BLaER1 treated with 17β-estradiol and CSF1 and Interleukin-3, amounts not matched to agents 10 nM and 100 nM (cell line): ENCODE measurements around the gene ZDBF2.

Experiments used
- H3K27ac ChIP-seq, 11 experiments: shearing (Covaris generic); formaldehyde crosslinking; 2 replicates each; pipeline ENCODE4 v1.8.1; 2022
- H3K27me3 ChIP-seq, 11 experiments: shearing (Covaris generic); formaldehyde crosslinking; 2 replicates each; pipeline ENCODE4 v1.8.1; 2022
- H3K36me3 ChIP-seq, 11 experiments: shearing (Covaris generic); formaldehyde crosslinking; 2 replicates each; pipeline ENCODE4 v1.8.1; 2022
- H3K4me1 ChIP-seq, 10 experiments: shearing (Covaris generic); formaldehyde crosslinking; 2 replicates each; pipeline ENCODE4 v1.8.1; 2022
- H3K4me2 ChIP-seq, 11 experiments: shearing (Covaris generic); formaldehyde crosslinking; 2 replicates each; pipeline ENCODE4 v1.8.1; 2022
- H3K4me3 ChIP-seq, 10 experiments: shearing (Covaris generic); formaldehyde crosslinking; 2 replicates each; pipeline ENCODE4 v1.8.1; 2022
- H3K9ac ChIP-seq, 11 experiments: shearing (Covaris generic); formaldehyde crosslinking; 2 replicates each; pipeline ENCODE4 v1.8.1; 2022
- H3K9me3 ChIP-seq, 11 experiments: shearing (Covaris generic); formaldehyde crosslinking; replicated peaks in 1 of 11; 2 replicates each; pipeline ENCODE4 v1.8.1; 2022
- H4K20me1 ChIP-seq, 11 experiments: shearing (Covaris generic); formaldehyde crosslinking; 2 replicates each; pipeline ENCODE4 v1.8.1; 2022
- Cebpa-rat ChIP-seq, 11 experiments: shearing (Covaris generic); IDR thresholded peaks; 2 replicates each; pipeline ENCODE4 v1.8.1; 2022

ZDBF2 gene

DNA sequence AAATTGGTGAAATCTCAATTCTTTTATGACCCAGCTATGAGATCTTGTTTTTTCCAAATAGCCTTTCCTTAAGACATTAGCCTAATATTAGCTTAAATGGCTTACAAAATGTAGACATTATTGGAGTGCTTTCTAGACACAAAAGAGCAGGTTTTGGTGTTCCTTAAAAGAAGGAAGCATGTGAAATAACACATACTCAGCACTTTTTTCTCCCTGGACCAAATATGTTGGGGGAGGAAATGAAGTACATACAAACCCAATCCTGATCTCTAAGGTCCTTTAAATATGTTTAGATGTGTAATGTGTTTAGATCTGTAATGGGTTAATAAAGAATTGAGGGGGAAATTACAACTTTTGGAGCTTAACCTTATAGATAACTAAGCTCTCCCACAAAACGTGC, 3.4 kb upstream of the ZDBF2 start:
- Histone ChIP-seq H3K27me3 (peaks cover 0 to 35% (median 16%) of the 10 kb centered on the region in 11 experiments; a peak in 11 of 22 replicates), H3K9me3 (peaks cover 6 to 11% (median 9%) of the 10 kb centered on the region in 11 experiments; a peak in 18 of 22 replicates), H3K4me1 (peaks cover 0 to 5% (median 1%) of the 10 kb centered on the region in 10 experiments; a peak in 7 of 20 replicates), H3K27ac (no peak overlapping the region), H3K4me2 (no peak overlapping the region), H4K20me1 (no peaks in the 10 kb centered on the region), H3K9ac (no peak overlapping the region), H3K36me3 (no peaks in the 10 kb centered on the region), H3K4me3 (no peak overlapping the region)
- TF ChIP-seq Cebpa-rat (IDR thresholded peaks at IDR 0.05) = no peak

DNA sequence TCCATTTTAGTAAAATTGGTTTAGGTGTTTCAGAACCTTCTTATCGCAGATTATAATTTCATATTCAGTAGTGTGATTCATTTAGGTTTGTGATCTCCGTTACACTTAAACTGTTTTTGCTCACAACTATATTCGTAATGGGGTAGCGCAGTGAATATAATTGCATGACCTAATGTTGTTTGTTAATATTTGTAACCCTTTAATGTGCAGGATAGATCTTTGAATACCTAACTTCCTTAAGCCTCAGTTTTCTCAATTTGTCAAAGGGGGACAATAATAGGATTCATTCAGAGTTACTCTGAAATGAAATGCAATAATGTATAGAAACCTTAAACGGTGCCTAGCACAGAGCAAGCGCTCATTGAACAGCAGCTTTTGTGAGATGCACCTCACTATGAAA, 558 bp upstream of the ZDBF2 start:
- Histone ChIP-seq H3K27me3 (peaks cover 0 to 16% (median 10%) of the 10 kb centered on the region in 11 experiments; a peak in 8 of 22 replicates), H3K4me1 (peaks cover 0 to 15% (median 9%) of the 10 kb centered on the region in 10 experiments; a peak in 8 of 20 replicates), H3K9me3 (peaks cover 6 to 11% (median 9%) of the 10 kb centered on the region in 11 experiments; a peak in 18 of 22 replicates), H3K36me3 (no peaks in the 10 kb centered on the region), H3K4me3 (peak overlapping the region; percentile 72 to 84 (median 78); a peak in 17 of 20 replicates), H3K9ac (peak overlapping the region in 7 of 11 experiments; percentile 79 to 87 (median 83); a peak in 7 of 22 replicates), H3K4me2 (peak overlapping the region; percentile 8 to 78 (median 72); a peak in 19 of 22 replicates), H3K27ac (no peak overlapping the region), H4K20me1 (no peaks in the 10 kb centered on the region)
- TF ChIP-seq Cebpa-rat (IDR thresholded peaks at IDR 0.05) = no peak

DNA sequence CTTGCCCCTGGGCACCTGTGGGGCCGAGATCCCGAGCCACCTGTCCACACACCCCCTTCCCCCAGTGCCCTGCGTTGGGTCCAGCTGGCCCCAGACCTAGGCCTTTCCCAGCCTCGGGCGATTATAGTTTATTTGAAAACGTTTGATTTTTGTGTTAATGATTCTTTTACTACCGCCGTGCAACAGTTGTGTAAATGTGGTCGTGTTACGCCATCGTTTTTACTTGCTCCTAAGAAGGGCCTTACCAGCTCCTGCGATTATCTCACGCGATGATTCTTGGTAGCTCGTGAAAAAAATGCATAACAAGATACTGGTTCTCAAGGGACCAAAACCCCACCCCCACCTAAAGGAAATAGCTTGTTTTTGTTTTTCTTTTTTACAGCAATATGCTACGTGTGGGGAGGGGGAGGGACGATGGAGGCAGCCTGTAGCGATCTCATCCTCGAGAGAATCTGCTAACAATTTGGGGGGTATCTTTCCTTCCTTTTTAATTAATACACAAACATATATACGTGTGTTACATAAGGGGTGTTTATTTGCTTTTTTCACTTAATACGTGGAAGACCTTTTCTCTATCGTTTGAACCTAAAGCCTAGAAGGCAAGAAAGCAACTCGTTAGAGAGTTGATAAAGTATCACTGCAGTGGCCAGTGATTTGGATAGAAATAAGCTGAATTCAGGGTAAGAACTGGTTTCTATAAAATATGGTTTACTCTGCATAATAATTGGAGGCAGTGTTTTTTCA, 1.0 kb downstream of the ZDBF2 start:
- Histone ChIP-seq H3K27me3 (peaks cover 0 to 11% (median 10%) of the 10 kb centered on the region in 11 experiments; a peak in 7 of 22 replicates), H3K4me2 (peak overlapping the region; percentile 63 to 78 (median 72)), H3K9me3 (peaks cover 6 to 11% (median 9%) of the 10 kb centered on the region in 11 experiments; a peak in 18 of 22 replicates), H3K4me1 (peaks cover 0 to 15% (median 9%) of the 10 kb centered on the region in 10 experiments; a peak in 8 of 20 replicates), H3K4me3 (peak overlapping the region; percentile 72 to 84 (median 78)), H3K9ac (peak overlapping the region; percentile 73 to 87 (median 83)), H3K27ac (peak overlapping the region; percentile 73 to 83 (median 77)), H4K20me1 (no peaks in the 10 kb centered on the region), H3K36me3 (no peaks in the 10 kb centered on the region)
- TF ChIP-seq Cebpa-rat (IDR thresholded peaks at IDR 0.05) = peak in 1 of 11 experiments; percentile 39; a peak in 1 of 22 replicates

DNA sequence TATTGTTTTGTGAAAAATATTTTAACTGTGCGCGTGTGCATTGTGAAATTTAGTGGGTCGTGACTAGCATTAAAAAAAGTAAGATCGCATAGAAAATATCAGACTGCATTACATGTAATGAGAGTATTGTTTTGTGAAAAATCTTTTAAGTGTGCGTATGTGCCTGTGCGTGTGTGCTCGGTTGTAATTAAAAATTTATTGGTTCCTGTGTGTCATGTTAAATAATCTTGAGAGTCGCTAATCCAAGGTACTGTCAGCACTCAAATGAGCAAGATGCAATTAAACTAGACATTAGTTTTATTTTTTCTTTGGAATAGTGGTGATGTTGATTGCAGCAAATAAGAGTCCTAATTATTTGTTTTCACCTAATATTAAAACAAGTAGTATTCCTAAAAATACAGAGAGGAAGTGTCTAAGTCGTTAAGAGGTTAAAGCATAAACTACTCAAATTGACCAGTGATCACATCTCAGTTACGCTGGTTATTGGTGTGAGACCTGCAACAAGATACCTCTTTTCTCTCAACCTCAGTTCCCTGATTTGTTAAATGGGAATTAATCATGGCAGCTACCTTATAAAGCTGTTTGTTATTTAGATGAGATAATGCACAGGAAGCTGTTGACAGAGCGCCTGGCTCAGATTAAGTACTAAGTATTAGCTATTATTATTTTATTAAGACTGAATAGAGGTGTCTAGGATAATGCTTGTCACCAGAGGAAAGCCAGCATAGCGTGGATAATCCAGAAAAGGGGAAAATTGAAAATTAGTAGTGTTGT, 1.9 kb downstream of the ZDBF2 start:
- TF ChIP-seq Cebpa-rat (IDR thresholded peaks at IDR 0.05) = no peak
- Histone ChIP-seq H3K9ac (peak overlapping the region in 2 of 11 experiments; percentile 83 to 86; a peak in 1 of 22 replicates), H3K4me1 (peaks cover 0 to 15% (median 9%) of the 10 kb centered on the region in 10 experiments; a peak in 8 of 20 replicates), H3K9me3 (peaks cover 6 to 11% (median 9%) of the 10 kb centered on the region in 11 experiments; a peak in 18 of 22 replicates), H3K36me3 (no peaks in the 10 kb centered on the region; a peak in 1 of 22 replicates), H4K20me1 (no peaks in the 10 kb centered on the region), H3K27ac (peak overlapping the region in 1 of 11 experiments; percentile 77; a peak in 1 of 22 replicates), H3K27me3 (peaks cover 0 to 11% (median 10%) of the 10 kb centered on the region in 11 experiments; a peak in 7 of 22 replicates), H3K4me3 (peak overlapping the region in 8 of 10 experiments; percentile 72 to 84 (median 77); a peak in 7 of 20 replicates), H3K4me2 (peak overlapping the region; percentile 13 to 78 (median 70); a peak in 17 of 22 replicates)

DNA sequence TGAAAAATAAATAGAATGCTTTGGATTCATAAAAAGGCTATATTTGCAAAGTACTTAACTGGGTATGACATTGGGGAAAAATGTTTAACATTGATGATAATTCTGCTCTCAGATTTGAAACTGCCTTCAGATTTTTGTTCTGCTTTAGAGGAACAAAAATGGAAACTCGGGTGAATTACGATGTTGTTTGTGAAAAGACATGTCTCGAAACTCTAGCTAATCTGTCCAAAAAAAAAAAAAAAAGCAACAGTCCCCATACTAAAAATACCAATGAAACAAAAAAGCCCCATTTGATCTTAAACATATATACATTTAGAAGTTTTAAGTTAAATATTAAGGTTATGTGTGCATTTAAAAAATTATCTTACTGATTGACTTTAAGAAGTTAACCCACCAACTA, 3.0 kb downstream of the ZDBF2 start:
- Histone ChIP-seq H4K20me1 (no peaks in the 10 kb centered on the region), H3K9ac (no peak overlapping the region), H3K4me1 (peaks cover 0 to 15% (median 9%) of the 10 kb centered on the region in 10 experiments; a peak in 8 of 20 replicates), H3K27me3 (peaks cover 0 to 11% (median 8%) of the 10 kb centered on the region in 11 experiments; a peak in 7 of 22 replicates), H3K36me3 (peaks cover 0 to 11% (median 6%) of the 10 kb centered on the region in 11 experiments; a peak in 15 of 22 replicates), H3K9me3 (peaks cover 7 to 12% (median 9%) of the 10 kb centered on the region in 11 experiments; a peak in 19 of 22 replicates), H3K4me2 (no peak overlapping the region), H3K27ac (no peak overlapping the region), H3K4me3 (no peak overlapping the region)
- no peak for TF ChIP-seq Cebpa-rat (IDR thresholded peaks at IDR 0.05)

DNA sequence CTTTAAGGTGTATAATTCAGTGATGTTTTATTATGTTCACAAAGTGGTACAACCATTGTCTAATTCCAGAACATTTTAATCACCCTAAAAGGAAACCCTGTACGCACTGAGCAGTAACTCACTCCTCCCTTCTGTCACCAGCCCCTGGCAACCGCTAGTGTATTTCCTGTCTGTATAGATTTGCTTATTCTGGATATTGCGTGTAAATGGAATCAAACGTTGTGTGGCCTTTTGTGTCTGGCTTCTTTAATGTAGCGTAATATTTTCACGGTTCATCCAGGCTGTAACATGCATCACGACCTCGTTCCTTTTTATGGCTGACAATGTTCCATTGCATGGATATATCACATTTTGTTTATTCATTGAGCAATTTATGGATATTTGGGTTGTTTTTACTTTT, 8.3 kb downstream of the ZDBF2 start:
- Histone ChIP-seq H3K36me3 (peaks cover 15 to 44% (median 28%) of the 10 kb centered on the region in 11 experiments; a peak in 19 of 22 replicates), H4K20me1 (no peaks in the 10 kb centered on the region), H3K9me3 (peaks cover 15 to 35% (median 24%) of the 10 kb centered on the region in 11 experiments), H3K4me1 (no peaks in the 10 kb centered on the region), H3K4me2 (no peak overlapping the region), H3K27me3 (no peaks in the 10 kb centered on the region), H3K27ac (no peak overlapping the region), H3K9ac (no peak overlapping the region), H3K4me3 (no peak overlapping the region)
- TF ChIP-seq Cebpa-rat (IDR thresholded peaks at IDR 0.05) = no peak

DNA sequence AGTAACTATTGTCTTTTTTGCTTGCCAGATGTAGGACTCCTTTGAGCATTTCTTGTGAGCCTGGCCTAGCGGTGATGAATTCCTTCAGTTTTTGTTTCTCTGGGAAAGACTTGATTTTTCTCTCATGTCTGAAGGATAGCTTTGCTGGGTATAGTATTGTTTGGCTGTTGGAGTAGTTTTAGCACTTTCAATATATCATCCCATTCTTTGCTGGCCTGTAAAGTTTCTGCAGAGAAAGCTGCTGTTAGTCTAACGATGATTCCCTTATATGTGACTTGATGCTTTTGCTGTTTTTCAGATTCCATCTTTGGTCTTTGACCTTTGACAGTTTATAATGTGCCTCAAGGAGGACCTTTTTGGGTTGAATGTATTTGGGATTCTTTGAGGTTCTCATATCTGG, 12.7 kb downstream of the ZDBF2 start:
- Histone ChIP-seq H3K36me3 (peaks cover 40 to 73% (median 57%) of the 10 kb centered on the region in 11 experiments; a peak in 20 of 22 replicates), H3K4me2 (no peak overlapping the region), H3K27me3 (no peaks in the 10 kb centered on the region), H3K4me1 (no peaks in the 10 kb centered on the region), H3K27ac (no peak overlapping the region), H3K9ac (no peak overlapping the region), H4K20me1 (no peaks in the 10 kb centered on the region), H3K9me3 (peaks cover 48 to 70% (median 60%) of the 10 kb centered on the region in 11 experiments), H3K4me3 (no peak overlapping the region)
- TF ChIP-seq Cebpa-rat (IDR thresholded peaks at IDR 0.05) = no peak

DNA sequence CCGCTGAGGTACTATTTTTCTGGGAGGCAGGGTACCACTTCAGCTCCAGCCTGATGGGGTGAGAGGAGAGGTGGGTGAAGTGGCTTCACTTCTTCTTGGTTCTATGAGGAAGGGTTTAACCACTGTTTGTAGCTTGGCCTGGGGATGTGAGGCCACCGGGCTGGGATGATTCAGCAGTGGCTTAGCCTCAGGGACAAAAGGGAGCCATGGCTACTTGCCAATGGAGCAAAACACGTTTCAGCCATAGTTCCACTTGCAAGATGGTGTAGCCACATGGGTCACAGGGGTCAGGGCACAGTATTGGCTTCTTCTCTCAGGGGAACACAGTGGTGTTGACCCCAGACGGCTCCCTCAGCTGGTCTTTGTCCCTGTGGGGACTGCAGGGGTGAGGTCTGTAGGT, 14.9 kb downstream of the ZDBF2 start:
- H3K4me1 ChIP-seq = no peaks in the 10 kb centered on the region
- H3K9ac ChIP-seq = no peak overlapping the region
- H4K20me1 ChIP-seq = no peaks in the 10 kb centered on the region
- peaks cover 50 to 60% (median 56%) of the 10 kb centered on the region in 11 experiments for H3K9me3 ChIP-seq
- TF ChIP-seq Cebpa-rat (IDR thresholded peaks at IDR 0.05) = no peak
- H3K4me3 ChIP-seq = no peak overlapping the region
- no peak overlapping the region for H3K4me2 ChIP-seq
- H3K36me3 ChIP-seq = peaks cover 33 to 56% (median 43%) of the 10 kb centered on the region in 11 experiments; a peak in 20 of 22 replicates
- no peaks in the 10 kb centered on the region for H3K27me3 ChIP-seq
- H3K27ac ChIP-seq = no peak overlapping the region
